GM12878 (cell line): ENCODE measurements around the gene PPM1E. TPM values are rescaled to one million over a fixed set of nuclear protein-coding genes. Genes with fewer than 3 reads are reported as not detected.

Experiments used
- ATAC-seq: fragments of 200-7000 bp; cut with Tn5 transposase; 3 replicates; pipeline ENCODE4 v1.9.1; 2020; ENCODE audit warnings: mild to moderate bottlenecking, moderate library complexity
- BruUV-seq: library from RNA; stranded (reverse); fragments of 400-500 nt; replicated peaks from 2 replicates; lab custom pipeline; 2021; lab: Mats Ljungman, UMichigan
- CTCF ChIA-PET: fragments of 300-600 bp; sonication (Branson Sonifier 250); formaldehyde crosslinking; extraction: SDS; loops from one replicate; lab custom pipeline; 2021; ENCODE audit warnings: inconsistent platforms; lab: Yijun Ruan, JAX
- POLR2A ChIA-PET: fragments of 350-600 bp; formaldehyde crosslinking; extraction: SDS; loops from one replicate; lab custom pipeline; 2021; ENCODE audit warnings: inconsistent platforms; lab: Charles Lee
- RAD21 ChIA-PET: fragments of 300-600 bp; sonication (Branson Sonifier 250); formaldehyde crosslinking; loops from one replicate; lab custom pipeline; 2023; ENCODE audit warnings: antibody characterized with exemption; ENCODE audit not compliant: unreplicated experiment; lab: Charles Lee
- SMC1A ChIA-PET: fragments of 300-600 bp; sonication (Branson Sonifier 250); formaldehyde crosslinking; loops from one replicate; lab custom pipeline; 2023; ENCODE audit not compliant: unreplicated experiment, uncharacterized antibody; lab: Charles Lee
- DNase-seq: peaks from one replicate; pipeline ENCODE4 v3.0.0-alpha.2; 2011; ENCODE audit warnings: low read depth, low spot score
- FAIRE-seq: peaks from 3 replicates; lab custom pipeline; 2011; peaks lifted over from hg19 to GRCh38; lab: Jason Lieb, UNC
- H2AFZ ChIP-seq: 2 replicates; pipeline ENCODE4 v1.6.0; 2011; ENCODE audit warnings: low read depth, low read length, control low read depth; ENCODE audit not compliant: control insufficient read depth
- H3K27ac ChIP-seq: 2 replicates; pipeline ENCODE4 v1.5.1; 2011; ENCODE audit warnings: control low read depth; ENCODE audit not compliant: control insufficient read depth, insufficient read depth
- H3K27me3 ChIP-seq, 2 experiments: replicated peaks in 1 of 2; 2 replicates each; pipeline versions ENCODE4 v1.6.0 to v1.6.1; 2011; ENCODE audit warnings: low read length in 1 of 2; ENCODE audit not compliant: control insufficient read depth in 2 of 2, insufficient read depth in 2 of 2
- H3K36me3 ChIP-seq, 2 experiments: 2 replicates each; pipeline ENCODE4 v1.5.1; 2011; ENCODE audit warnings: low read length in 1 of 2; ENCODE audit not compliant: control insufficient read depth in 2 of 2, insufficient read depth in 2 of 2
- H3K4me1 ChIP-seq: 2 replicates; pipeline ENCODE4 v1.6.1; 2011; ENCODE audit warnings: mild to moderate bottlenecking, low read length, moderate library complexity, mixed read lengths; ENCODE audit not compliant: control insufficient read depth, insufficient read depth
- H3K4me2 ChIP-seq: 2 replicates; pipeline ENCODE4 v1.6.0; 2011; ENCODE audit warnings: control low read depth; ENCODE audit not compliant: control insufficient read depth, insufficient read depth
- H3K4me3 ChIP-seq: fragments of 200-600 bp; sonication (generic); 2 replicates; pipeline ENCODE4 v1.5.1; 2016
- H3K79me2 ChIP-seq: 2 replicates; pipeline ENCODE4 v1.6.0; 2011; ENCODE audit warnings: low read length; ENCODE audit not compliant: control insufficient read depth, insufficient read depth
- H3K9ac ChIP-seq: 2 replicates; pipeline ENCODE4 v1.8.0; 2011; ENCODE audit warnings: low read length, control low read depth, mixed read lengths; ENCODE audit not compliant: control insufficient read depth, insufficient read depth
- H3K9me3 ChIP-seq: replicated peaks from 3 replicates; pipeline ENCODE4 v1.5.1; 2011; ENCODE audit warnings: mild to moderate bottlenecking, low read length; ENCODE audit not compliant: control insufficient read depth, insufficient read depth
- H4K20me1 ChIP-seq: 2 replicates; pipeline ENCODE4 v1.6.0; 2011; ENCODE audit not compliant: control insufficient read depth, insufficient read depth
- BHLHE40 ChIP-seq, 2 experiments: fragments of 450-650 bp in 1 of 2; IDR thresholded peaks; 2 replicates each; pipeline ENCODE4 v1.6.1; 2011 to 2017; ENCODE audit warnings: low read depth in 2 of 2, borderline replicate concordance in 1 of 2, improper control_type of control experiment in 1 of 2, low read length in 1 of 2, mild to moderate bottlenecking in 1 of 2
- BMI1 ChIP-seq: fragments of 450-650 bp; IDR thresholded peaks from 2 replicates; pipeline ENCODE4 v1.6.1; 2016; ENCODE audit warnings: mild to moderate bottlenecking, moderate library complexity, borderline replicate concordance
- CEBPB ChIP-seq, 2 experiments: fragments of 150-350 bp in 1 of 2; IDR thresholded peaks; 2 replicates each; pipeline ENCODE4 v1.6.1; 2012 to 2014; ENCODE audit warnings: low read depth in 2 of 2, low read length in 2 of 2, borderline replicate concordance in 1 of 2, inconsistent platforms in 1 of 2
- CHD1 ChIP-seq: IDR thresholded peaks from 2 replicates; pipeline ENCODE4 v1.6.1; 2012; ENCODE audit warnings: low read depth, low read length, improper control_type of control experiment
- DPF2 ChIP-seq: fragments of 450-650 bp; IDR thresholded peaks from 2 replicates; pipeline ENCODE4 v1.6.1; 2017; ENCODE audit warnings: mild to moderate bottlenecking
- GABPA ChIP-seq: IDR thresholded peaks from 2 replicates; pipeline ENCODE4 v1.6.1; 2014; ENCODE audit warnings: antibody characterized with exemption, low read depth, mild to moderate bottlenecking, inconsistent platforms
- GATAD2B ChIP-seq: fragments of 450-650 bp; conservative IDR thresholded peaks from 2 replicates; pipeline ENCODE4 v1.6.1; 2017; ENCODE audit warnings: low read depth, mild to moderate bottlenecking, moderate library complexity
- HDAC6 ChIP-seq: fragments of 200-600 bp; sonication (generic); IDR thresholded peaks from one replicate; pipeline ENCODE4 v1.8.0; 2017; ENCODE audit warnings: antibody characterized with exemption; ENCODE audit not compliant: unreplicated experiment
- NFIC ChIP-seq: IDR thresholded peaks from 2 replicates; pipeline ENCODE4 v1.6.1; 2012; ENCODE audit warnings: low read depth, mild to moderate bottlenecking, inconsistent platforms, low read length, moderate library complexity
- NFXL1 ChIP-seq: fragments of 450-650 bp; IDR thresholded peaks from 2 replicates; pipeline ENCODE4 v1.6.1; 2017; ENCODE audit warnings: antibody characterized with exemption, mild to moderate bottlenecking, borderline replicate concordance
- NR2F1 ChIP-seq: fragments of 450-650 bp; conservative IDR thresholded peaks from 2 replicates; pipeline ENCODE4 v1.6.1; 2017; ENCODE audit warnings: mild to moderate bottlenecking
- RAD51 ChIP-seq: fragments of 450-650 bp; IDR thresholded peaks from 2 replicates; pipeline ENCODE4 v1.6.1; 2016; ENCODE audit warnings: moderate library complexity, mild to moderate bottlenecking, inconsistent platforms
- STAT3 ChIP-seq: IDR thresholded peaks from 2 replicates; pipeline ENCODE4 v1.6.1; 2011; ENCODE audit warnings: low read depth, low read length, improper control_type of control experiment
- TARDBP ChIP-seq: IDR thresholded peaks from 2 replicates; pipeline ENCODE4 v1.6.1; 2016; ENCODE audit warnings: borderline replicate concordance
- WRNIP1 ChIP-seq: IDR thresholded peaks from 2 replicates; pipeline ENCODE4 v1.6.1; 2011; ENCODE audit warnings: low read depth, low read length, improper control_type of control experiment, borderline replicate concordance
- YBX1 ChIP-seq: fragments of 450-650 bp; IDR thresholded peaks from 2 replicates; pipeline ENCODE4 v1.6.1; 2016; ENCODE audit warnings: antibody characterized with exemption
- ZNF622 ChIP-seq: fragments of 450-650 bp; IDR thresholded peaks from 2 replicates; pipeline ENCODE4 v1.6.1; 2017; ENCODE audit warnings: mild to moderate bottlenecking, inconsistent platforms
- ZZZ3 ChIP-seq: IDR thresholded peaks from 2 replicates; pipeline ENCODE4 v1.6.1; 2011; ENCODE audit warnings: low read depth; ENCODE audit not compliant: control insufficient read depth, insufficient read length
- WGBS: methylation state at CpG from one replicate; pipeline ENCODE4 v1.1.6; 2016; ENCODE audit warnings: low lambda C conversion rate; ENCODE audit not compliant: insufficient replicate concordance, insufficient coverage; ENCODE audit errors: missing lambda C conversion rate; 5-methylcytosine and 5-hydroxymethylcytosine counted together
- in situ Hi-C: fragments of 300-500 bp; cut with MboI; formaldehyde crosslinking; loops from 9 replicates; pipeline ENCODE4 v1.14.3; 2018; ENCODE audit warnings: mixed read lengths
- intact Hi-C: fragments of 100-400 bp; cut with micrococcal nuclease; formaldehyde crosslinking; loops from one replicate; pipeline ENCODE4 v1.14.2; 2022; ENCODE audit not compliant: unreplicated experiment
- polyA plus RNA-seq, 11 experiments: library from polyadenylated mRNA; depleted of rRNA in 4 of 11; unstranded in 6 of 11; stranded (reverse) in 5 of 11; fragments of >200 nt; fragmentation: Nextera tagmentation in 4 of 11; fragmentation: Illumina TruSeq in 1 of 11; extraction: Ambion mirVana in 4 of 11; extraction: Trizol in 1 of 11; gene quantifications; 1 replicate in 1 of 11; 2 replicates in 10 of 11; pipeline versions ENCODE4 v1.2.1 to v1.2.3, GENCODE V29; 2011 to 2016; ENCODE audit warnings: inconsistent platforms in 2 of 11, missing spikeins in 2 of 11, low read depth in 1 of 11
- total RNA-seq, 4 experiments: library from RNA; depleted of rRNA in 3 of 4; stranded (reverse); fragments of >200 nt in 3 of 4; fragmentation: Illumina TruSeq in 1 of 4; extraction: Trizol in 1 of 4; gene quantifications; 2 replicates each; pipeline versions ENCODE4 v1.2.1 to v1.2.3, GENCODE V29; 2013 to 2021
- TF ChIP-seq, protein P1 (sequence below): fragments of 150-350 bp; IDR thresholded peaks from 2 replicates; pipeline ENCODE4 v1.6.1; 2016; ENCODE audit warnings: low read depth, low read length
- TF ChIP-seq, protein P2 (sequence below): fragments of 450-650 bp; IDR thresholded peaks from 2 replicates; pipeline ENCODE4 v1.6.1; 2016; ENCODE audit warnings: mild to moderate bottlenecking

The PPM1E gene
- total and polyA plus RNA-seq, 10 of the 15 experiments (the other 5 are each of a cell fraction or from before 2014, with no cell fraction given), result 0.07 to 0.28 (median 0.16) TPM

DNA sequence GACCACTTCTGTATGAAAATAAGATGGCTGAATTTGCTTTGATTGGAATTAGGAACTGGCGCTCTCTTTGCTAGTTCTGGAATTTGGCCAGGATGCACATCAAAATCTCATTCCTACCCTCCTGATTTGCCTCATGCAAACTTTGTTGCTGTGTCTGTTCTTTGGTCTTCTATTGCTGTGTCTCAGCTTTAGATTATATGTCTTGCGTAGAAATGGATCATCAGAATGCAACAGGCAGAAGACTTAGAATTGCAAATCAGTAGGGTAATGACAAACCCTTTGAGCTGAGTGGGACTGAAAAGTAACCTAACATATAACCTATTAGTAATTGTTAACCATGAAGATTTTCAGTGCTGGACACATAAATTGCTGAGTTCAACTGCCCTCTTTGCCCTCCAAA, 33.0 kb upstream of the PPM1E start:
- RAD21 ChIA-PET, result no interaction called here

DNA sequence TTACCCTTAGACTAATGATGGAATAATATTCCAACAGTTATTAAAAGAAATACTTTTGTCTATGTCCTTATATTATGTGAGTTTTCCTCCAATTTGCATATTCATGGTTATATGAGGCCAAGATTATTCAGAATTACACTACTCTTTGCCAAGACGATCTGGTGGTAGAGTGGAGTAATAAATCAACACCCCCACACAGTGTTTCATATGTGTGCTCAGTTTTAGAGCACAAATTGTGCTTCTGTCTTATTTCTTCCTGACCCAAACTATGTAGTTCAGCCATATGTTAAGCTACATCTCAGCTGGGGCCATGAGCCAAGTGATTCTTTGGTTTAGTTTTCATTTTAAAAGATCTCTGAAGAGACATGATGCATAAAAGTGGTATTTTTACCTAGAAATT, 26.9 kb upstream of the PPM1E start:
- Histone ChIP-seq H3K9me3 (no peaks in the 10 kb centered on the region), H3K4me2 (no peak overlapping the region), H3K4me3 (no peak overlapping the region), H3K27ac (no peak overlapping the region), H2AFZ (no peak overlapping the region), H3K36me3 (no peaks in the 10 kb centered on the region), H3K27me3 (no peaks in the 10 kb centered on the region), H3K4me1 (no peaks in the 10 kb centered on the region), H4K20me1 (no peaks in the 10 kb centered on the region), H3K79me2 (no peaks in the 10 kb centered on the region), H3K9ac (no peak overlapping the region)
- no peak for DNase-seq
- CTCF ChIA-PET, result no interaction called here
- POLR2A ChIA-PET, result no interaction called here
- no peak for ATAC-seq
- intact Hi-C loops (no loop called here), in situ Hi-C loops (no loop called here)
- RAD21 ChIA-PET, result no interaction called here
- FAIRE-seq, result no peak
- SMC1A ChIA-PET, result interaction anchor here (1.5 kb wide), 1 partner anchor 9 kb away, joined by 5 read pairs; no protein-coding TSS in a partner anchor
- no TSS peak for BruUV-seq
- 5% methylated on average over 1 of the region's 1 CpG for WGBS
- no peak for TF ChIP-seq NFIC
- no peak for TF ChIP-seq CEBPB (IDR thresholded peaks at IDR 0.05; ENCODE audit: borderline replicate concordance in 1 of 2, low read depth in 2 of 2, low read length in 2 of 2)
- no peak for TF ChIP-seq NR2F1
- no peak for TF ChIP-seq BMI1
- TF ChIP-seq, protein P1, sequence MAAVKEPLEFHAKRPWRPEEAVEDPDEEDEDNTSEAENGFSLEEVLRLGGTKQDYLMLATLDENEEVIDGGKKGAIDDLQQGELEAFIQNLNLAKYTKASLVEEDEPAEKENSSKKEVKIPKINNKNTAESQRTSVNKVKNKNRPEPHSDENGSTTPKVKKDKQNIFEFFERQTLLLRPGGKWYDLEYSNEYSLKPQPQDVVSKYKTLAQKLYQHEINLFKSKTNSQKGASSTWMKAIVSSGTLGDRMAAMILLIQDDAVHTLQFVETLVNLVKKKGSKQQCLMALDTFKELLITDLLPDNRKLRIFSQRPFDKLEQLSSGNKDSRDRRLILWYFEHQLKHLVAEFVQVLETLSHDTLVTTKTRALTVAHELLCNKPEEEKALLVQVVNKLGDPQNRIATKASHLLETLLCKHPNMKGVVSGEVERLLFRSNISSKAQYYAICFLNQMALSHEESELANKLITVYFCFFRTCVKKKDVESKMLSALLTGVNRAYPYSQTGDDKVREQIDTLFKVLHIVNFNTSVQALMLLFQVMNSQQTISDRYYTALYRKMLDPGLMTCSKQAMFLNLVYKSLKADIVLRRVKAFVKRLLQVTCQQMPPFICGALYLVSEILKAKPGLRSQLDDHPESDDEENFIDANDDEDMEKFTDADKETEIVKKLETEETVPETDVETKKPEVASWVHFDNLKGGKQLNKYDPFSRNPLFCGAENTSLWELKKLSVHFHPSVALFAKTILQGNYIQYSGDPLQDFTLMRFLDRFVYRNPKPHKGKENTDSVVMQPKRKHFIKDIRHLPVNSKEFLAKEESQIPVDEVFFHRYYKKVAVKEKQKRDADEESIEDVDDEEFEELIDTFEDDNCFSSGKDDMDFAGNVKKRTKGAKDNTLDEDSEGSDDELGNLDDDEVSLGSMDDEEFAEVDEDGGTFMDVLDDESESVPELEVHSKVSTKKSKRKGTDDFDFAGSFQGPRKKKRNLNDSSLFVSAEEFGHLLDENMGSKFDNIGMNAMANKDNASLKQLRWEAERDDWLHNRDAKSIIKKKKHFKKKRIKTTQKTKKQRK, result no peak
- TF ChIP-seq GABPA, result no peak

More for the DNA sequence above, 33.0 kb upstream of the PPM1E start:
- Histone ChIP-seq H3K9me3 (no peaks in the 10 kb centered on the region), H3K27ac (no peak overlapping the region), H3K4me3 (no peak overlapping the region), H3K4me1 (no peaks in the 10 kb centered on the region), H2AFZ (no peak overlapping the region), H3K9ac (no peak overlapping the region), H3K79me2 (no peaks in the 10 kb centered on the region), H3K27me3 (no peaks in the 10 kb centered on the region), H4K20me1 (no peaks in the 10 kb centered on the region), H3K36me3 (peaks cover 1 to 10% of the 10 kb centered on the region in 2 experiments; a peak in 2 of 4 replicates), H3K4me2 (no peak overlapping the region)
- SMC1A ChIA-PET, result no interaction called here
- in situ Hi-C loops (no loop called here), intact Hi-C loops (no loop called here)
- WGBS, result 100% methylated on average over 2 of the region's 2 CpGs
- BruUV-seq, result no TSS peak
- FAIRE-seq (no peak), ATAC-seq (no peak; the same call in 2 of the 3 replicates), DNase-seq (no peak)
- POLR2A ChIA-PET, result no interaction called here
- TF ChIP-seq NFXL1 (no peak), HDAC6 (no peak), BHLHE40 (IDR thresholded peaks at IDR 0.05; ENCODE audit: borderline replicate concordance in 1 of 2, low read depth in 2 of 2, low read length in 1 of 2) (no peak), STAT3 (no peak), GATAD2B (no peak), RAD51 (no peak), WRNIP1 (no peak), CHD1 (no peak), YBX1 (no peak), TARDBP (no peak), DPF2 (no peak), ZNF622 (no peak), ZZZ3 (no peak)
- TF ChIP-seq, protein P2, sequence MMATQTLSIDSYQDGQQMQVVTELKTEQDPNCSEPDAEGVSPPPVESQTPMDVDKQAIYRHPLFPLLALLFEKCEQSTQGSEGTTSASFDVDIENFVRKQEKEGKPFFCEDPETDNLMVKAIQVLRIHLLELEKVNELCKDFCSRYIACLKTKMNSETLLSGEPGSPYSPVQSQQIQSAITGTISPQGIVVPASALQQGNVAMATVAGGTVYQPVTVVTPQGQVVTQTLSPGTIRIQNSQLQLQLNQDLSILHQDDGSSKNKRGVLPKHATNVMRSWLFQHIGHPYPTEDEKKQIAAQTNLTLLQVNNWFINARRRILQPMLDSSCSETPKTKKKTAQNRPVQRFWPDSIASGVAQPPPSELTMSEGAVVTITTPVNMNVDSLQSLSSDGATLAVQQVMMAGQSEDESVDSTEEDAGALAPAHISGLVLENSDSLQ, result no peak
- CTCF ChIA-PET, result no interaction called here
